Prostate gland (tissue), 2 donors: ENCODE results near the gene PTGR2.

Source experiments
- POLR2A ChIP-seq: fragments of 450-650 bp; IDR thresholded peaks from one replicate; pipeline ENCODE4 v1.6.1; 2016; ENCODE audit warnings: antibody characterized with exemption, mild to moderate bottlenecking
- POLR2AphosphoS5 ChIP-seq: sonication (generic); formaldehyde crosslinking; IDR thresholded peaks from one replicate; pipeline ENCODE4 v1.6.1; 2017; ENCODE audit warnings: antibody characterized with exemption
- TF ChIP-seq, protein P1 (sequence below), 4 experiments: fragments of 200-600 bp in 2 of 4; fragments of 450-650 bp in 2 of 4; sonication (generic) in 2 of 4; IDR thresholded peaks; 1 replicate in 3 of 4; 2 replicates in 1 of 4; pipeline ENCODE4 v1.5.1; 2016 to 2019; ENCODE audit warnings: antibody characterized with exemption in 4 of 4, mild to moderate bottlenecking in 2 of 4, moderate library complexity in 2 of 4

DNA sequence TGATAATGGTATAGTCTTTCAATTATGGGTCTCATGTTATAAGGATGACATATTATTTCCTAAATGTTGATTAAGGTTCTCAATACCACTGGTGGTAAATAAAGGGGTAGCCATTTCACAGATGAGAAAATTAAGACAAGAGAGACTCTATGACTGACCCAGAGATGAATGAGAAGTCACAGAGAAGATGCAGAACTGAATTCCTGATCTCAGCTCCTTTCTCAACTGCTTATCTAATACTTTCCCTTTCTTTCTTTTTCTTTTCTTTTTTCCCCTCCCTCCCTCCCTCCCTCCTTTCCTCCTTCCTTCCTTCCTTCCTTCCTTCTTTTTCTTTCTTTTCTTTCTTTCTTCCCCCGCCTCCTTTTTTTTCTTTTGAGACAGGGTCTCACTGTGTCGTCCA, 8.3 kb upstream of the PTGR2 start:
- TF ChIP-seq, protein P1, sequence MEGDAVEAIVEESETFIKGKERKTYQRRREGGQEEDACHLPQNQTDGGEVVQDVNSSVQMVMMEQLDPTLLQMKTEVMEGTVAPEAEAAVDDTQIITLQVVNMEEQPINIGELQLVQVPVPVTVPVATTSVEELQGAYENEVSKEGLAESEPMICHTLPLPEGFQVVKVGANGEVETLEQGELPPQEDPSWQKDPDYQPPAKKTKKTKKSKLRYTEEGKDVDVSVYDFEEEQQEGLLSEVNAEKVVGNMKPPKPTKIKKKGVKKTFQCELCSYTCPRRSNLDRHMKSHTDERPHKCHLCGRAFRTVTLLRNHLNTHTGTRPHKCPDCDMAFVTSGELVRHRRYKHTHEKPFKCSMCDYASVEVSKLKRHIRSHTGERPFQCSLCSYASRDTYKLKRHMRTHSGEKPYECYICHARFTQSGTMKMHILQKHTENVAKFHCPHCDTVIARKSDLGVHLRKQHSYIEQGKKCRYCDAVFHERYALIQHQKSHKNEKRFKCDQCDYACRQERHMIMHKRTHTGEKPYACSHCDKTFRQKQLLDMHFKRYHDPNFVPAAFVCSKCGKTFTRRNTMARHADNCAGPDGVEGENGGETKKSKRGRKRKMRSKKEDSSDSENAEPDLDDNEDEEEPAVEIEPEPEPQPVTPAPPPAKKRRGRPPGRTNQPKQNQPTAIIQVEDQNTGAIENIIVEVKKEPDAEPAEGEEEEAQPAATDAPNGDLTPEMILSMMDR (IDR thresholded peaks at IDR 0.05), result no peak
- TF ChIP-seq POLR2A (no peak), POLR2AphosphoS5 (no peak)
